NCI-H2227 (cell line): Measurements from ENCODE around the gene SMIM41.

Source experiments
- DNase-seq: peaks from one replicate; lab custom pipeline; 2025; ENCODE audit not compliant: unreplicated experiment; lab: John Stamatoyannopoulos, UW

Gene SMIM41

GRCh38 chr12:52063082-52063924, 16.2 kb upstream of the SMIM41 start:
- no peak for DNase-seq

- DNase-seq = no peak
Measured at GRCh38 chr12:52063981-52064649, 15.4 kb upstream of the SMIM41 start.

DNA sequence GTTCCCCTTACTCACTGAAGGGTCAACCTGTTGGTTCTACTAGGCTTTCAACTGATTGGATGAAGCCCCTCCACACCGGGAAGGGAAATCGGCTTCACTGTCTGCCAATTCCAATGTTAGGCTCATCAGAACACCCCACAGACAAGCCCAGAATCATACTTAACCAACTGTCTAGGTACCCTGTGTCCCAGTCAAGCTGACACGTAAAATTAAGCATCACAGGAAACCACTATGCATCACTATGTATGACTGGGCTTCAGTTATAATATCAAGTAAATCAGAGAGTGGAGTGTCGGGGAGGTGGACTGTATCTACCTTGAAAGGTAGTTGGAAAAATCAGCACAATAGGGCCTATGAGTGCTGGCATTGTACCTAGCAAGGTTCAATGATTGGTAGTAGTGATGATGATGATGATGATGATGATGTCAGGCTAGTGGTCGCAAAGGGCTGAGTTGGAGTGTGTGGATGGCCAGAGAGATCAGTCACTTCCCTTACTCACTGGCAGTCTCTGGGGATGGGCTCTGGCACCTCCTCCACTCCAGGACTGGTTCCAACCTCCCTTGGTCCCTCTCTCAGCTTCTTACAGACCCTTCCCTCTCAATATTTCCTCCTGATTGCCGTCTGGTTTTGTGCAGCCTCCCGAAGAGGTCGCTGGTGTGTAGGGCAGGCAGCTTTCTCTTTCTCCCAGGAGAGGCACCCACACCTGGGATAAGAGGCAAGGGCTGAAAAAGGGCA, 13.0 kb upstream of the SMIM41 start:
- no peak for DNase-seq

- no peak for DNase-seq
Measured at GRCh38 chr12:52067081-52067374, 12.5 kb upstream of the SMIM41 start.

DNA sequence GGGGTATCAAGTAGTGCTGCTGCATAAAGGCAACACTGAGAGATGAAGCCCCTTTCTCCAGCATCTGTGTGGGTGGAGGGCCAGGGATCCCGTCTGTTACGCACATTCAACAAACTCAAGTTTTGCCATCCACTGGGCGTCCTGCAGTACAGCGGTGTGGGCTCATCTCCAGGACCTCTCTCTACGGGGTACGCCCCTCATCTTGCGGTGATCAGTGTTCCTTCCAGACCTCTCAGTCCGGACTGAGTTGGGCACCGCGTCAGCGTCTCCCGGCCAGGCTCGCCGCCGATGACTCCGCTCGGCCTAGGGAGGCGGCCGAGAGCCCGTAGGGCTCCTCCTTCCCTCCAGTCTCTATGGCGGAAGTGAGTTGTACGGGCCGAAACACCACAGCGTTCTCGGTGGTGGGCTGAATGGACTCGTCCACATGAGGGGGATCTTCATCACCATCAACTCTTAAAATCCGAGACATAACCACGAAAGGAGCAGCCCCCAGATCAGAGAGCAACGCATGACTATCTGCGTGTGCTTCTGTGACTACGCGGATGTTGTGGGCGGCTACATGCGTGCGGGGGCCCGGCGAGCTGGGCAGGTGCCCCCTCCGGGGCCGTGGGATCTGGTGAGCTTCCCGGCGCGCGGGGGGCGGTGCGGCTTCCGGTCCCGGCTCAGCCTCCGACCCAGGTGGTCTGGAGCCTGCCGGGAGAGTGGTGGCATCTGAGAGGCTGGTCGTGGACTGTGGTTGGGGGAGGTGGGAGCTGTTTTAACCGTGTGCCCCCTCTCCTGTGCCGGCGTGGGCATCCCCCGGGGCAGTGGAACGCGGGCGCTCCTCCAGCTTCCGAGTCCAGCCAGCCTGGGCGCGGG, 9.9 kb upstream of the SMIM41 start, which contains the start of gene ATG101:
Gene ATG101, plus strand, starts transcription at position 652 of the 858 bp plus-strand sequence. CDS start 3,673 bp downstream, outside the sequence.
- peak; percentile 93 for DNase-seq

GRCh38 chr12:52070185-52070925, 9.1 kb upstream of the SMIM41 start:
- no peak for DNase-seq

DNA sequence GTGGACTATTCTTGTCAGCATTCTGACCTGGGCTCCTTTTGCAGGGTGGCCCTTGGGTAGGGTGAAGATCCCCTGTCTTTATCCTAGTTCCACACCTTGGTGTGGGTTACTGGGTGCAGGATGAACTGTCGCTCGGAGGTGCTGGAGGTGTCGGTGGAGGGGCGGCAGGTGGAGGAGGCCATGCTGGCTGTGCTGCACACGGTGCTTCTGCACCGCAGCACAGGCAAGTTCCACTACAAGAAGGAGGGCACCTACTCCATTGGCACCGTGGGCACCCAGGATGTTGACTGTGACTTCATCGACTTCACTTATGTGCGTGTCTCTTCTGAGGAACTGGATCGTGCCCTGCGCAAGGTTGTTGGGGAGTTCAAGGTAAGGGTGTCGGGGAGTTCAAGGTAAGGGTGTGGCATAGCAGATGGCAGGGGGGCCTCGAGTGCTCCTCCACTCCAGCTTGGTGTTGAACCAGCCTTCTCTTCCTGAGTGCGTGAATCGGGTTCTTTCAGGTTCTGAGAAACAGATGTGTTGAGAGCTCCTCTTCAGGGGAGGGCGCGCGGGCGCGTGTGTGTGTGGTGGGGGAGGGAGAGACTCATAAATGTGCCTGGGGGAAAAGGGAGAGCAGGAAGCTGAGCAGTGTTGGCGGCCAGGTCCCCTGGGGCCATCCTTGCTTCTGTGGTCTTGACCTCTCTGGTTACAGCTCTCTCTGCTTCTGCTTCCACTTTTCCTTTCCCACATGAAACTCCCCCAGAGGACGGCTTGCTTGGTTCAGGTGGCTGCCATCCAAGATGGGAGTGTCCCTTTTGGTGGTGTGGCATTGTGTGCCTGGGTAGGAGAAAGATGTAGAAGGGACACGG, 5.7 kb upstream of the SMIM41 start:
- no peak for DNase-seq

DNA sequence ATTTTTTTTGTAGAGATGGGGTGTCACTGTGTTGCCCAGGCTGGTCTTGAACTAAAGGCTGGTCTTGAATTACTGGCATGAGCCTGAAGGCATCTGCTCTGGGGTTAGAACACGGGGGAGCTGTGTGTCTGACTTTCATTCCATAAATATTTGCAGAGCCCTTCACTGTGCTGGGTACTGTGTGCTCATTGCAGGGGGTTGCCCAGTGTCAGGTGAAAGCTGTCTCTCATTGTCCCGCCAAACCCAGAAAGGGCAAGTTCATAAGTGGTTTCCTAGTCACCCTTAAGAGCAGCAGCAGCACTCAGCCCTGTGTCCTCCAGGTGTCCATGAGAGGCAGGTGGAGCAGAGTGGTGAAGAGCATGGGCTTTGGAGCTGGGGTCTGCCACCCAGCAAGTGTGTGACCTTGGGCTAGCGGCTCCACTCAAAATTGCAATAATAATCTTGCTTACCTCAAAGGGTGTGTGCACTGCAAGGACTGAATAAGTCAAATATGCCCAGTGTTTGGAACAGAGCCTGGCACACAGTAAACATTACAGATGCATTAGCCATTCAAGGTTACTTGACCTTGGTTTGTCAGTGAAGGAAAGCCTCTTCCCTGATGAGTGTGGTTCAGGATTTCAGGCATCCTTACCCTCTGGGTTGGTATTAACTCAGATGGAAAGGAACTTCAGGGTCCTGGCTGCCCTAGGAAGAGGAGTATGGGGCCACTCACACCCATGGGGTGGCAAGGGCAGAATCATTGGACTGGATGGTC, 4.4 kb upstream of the SMIM41 start:
- no peak for DNase-seq

GRCh38 chr12:52076811-52077210, 2.7 kb upstream of the SMIM41 start:
- DNase-seq = no peak

DNA sequence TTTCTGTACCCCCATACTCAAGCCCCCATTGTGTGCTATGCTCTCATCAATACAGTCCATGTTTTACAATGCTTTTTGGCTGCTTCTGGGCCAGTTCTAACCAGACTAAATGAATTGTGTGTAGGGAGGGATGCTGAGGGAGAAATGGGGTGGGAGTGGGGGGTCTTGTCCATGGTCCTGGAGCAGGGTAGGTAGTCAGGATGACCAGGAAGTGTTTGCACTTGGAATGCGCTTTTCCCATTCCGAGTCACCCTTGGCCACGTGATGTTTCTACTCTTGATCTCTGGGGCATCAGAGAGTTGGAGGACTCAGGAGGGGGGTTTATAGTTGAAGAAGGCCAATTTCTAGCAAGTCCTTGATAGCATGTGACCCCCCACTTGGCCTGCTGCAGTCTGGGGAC, 1.2 kb upstream of the SMIM41 start:
- DNase-seq = no peak

DNA sequence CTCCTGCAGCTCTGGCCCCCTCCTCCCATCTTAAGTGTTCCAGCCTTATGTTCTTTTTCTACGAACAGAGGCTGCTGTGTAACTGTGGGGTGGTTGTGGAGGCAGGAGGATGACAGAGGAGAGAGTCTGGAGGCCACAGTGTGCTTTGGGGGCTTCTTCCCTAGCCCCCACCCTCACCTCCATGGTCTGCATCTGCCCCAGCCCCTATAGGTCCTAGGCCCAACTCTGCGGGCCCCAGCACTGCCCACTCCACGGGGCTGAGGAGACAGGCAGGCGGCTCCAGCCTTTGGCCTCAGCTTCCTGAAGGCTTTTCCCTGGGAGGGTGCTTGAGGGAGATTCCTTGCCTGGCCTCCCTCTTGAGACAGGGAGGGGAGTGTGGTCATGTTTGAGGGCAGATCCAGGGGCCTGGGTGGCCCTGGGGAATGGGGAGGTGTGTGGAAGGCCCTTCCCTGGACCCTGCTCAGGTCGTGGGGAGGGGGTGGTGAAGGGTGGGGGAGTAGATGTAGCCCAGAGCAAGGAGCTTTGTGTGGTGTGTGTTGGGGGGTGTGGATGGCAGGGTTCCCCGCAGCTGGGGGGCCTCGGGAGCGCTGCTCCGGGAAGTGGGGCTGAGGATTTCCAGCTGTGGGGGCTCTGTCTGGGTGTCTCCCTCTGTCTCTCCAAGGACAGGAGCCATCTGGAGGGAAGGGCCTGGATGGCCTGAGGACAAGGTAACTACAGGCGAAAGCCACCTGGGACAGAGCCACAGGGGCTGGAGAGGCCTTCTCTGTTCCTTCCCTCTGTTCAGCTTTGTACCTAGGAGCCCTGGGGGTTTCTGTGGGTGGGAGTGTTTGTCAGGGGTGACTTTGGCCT, 1.1 kb downstream of the SMIM41 start:
- DNase-seq = no peak

DNA sequence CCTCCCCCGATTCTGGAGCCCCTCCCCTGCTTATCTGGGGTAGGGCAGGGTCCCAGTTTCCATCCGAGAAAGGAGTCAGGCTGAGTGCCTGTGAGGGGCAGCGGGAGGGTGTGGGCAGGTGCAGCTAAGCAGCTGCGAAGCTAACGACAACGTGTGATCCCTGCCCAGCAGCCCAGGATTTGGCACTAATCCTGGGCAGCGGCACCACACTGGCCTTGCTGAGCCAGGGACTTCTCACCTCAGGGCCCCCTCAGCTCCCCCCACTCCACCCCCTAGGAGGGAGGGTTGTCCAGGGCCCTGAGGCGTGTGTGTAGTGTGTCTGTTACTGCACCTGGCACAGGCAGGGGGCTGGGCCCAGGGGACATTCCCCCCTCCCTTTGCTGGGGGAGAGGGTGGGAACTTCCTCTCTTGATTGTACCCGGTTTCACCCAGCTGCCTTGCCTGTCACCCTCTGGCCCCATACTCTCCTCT, 1.8 kb downstream of the SMIM41 start:
- DNase-seq = no peak

GRCh38 chr12:52082026-52082668, 2.6 kb downstream of the SMIM41 start:
- DNase-seq = no peak

DNA sequence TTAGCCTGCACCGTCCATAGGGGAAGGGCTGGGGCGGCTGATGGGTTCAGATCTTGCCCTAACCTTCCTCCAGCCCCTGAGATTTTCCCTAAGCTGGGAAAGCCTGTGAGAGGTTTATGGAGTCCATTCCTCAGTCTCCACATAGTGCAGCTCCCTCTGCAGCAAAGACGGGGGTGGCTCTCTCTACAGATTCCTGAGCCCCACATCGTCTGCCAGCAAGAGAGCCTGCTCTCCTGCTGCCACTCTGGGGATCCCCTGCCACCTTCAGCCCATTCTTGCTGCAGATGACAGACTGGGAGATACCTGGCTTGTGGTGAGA, 3.1 kb downstream of the SMIM41 start:
- no peak for DNase-seq

GRCh38 chr12:52082988-52083637, 3.6 kb downstream of the SMIM41 start:
- peak; percentile 76 for DNase-seq

- DNase-seq = no peak
Measured at GRCh38 chr12:52083638-52083996, 4.1 kb downstream of the SMIM41 start.
